NCI-H460 (cell line): ENCODE data around the gene TMEM92. TPM values are rescaled to one million over a fixed set of nuclear protein-coding genes. Genes with fewer than 3 reads are reported as not detected.

Source experiments
- DNase-seq: peaks from one replicate; pipeline ENCODE4 v3.0.0-alpha.2; 2016; ENCODE audit warnings: low read depth; ENCODE audit errors: extremely low read depth
- polyA plus RNA-seq: library from polyadenylated mRNA; depleted of rRNA; stranded (reverse); fragments of >200 nt; gene quantifications from 2 replicates; pipeline ENCODE4 v1.2.3, GENCODE V29; 2014; cell fraction: nucleus; rRNA removed
- total RNA-seq: library from RNA; depleted of rRNA; stranded (reverse); fragments of >200 nt; shearing (Covaris generic); gene quantifications from 2 replicates; pipeline ENCODE4 v1.2.3, GENCODE V29; 2014; rRNA removed

TMEM92 gene
- total RNA-seq, result 0.52 and 1.4 TPM in 2 replicates
- polyA plus RNA-seq, result 0.11 and 0.14 TPM in 2 replicates

- DNase-seq, result no peak
These were observed at the start of gene TMEM92 for GRCh38 chr17:50274142-50274896. TMEM92 (plus strand) TSS chr17:50274466; CDS start chr17:50274502, 36 bp downstream.

GRCh38 chr17:50225701-50226240 lies 48.5 kb upstream of the TMEM92 start:
- DNase-seq, result no peak

GRCh38 chr17:50234581-50234980 lies 39.7 kb upstream of the TMEM92 start:
- no peak for DNase-seq

- DNase-seq, result no peak
These were observed 36.4 kb upstream of the TMEM92 start for GRCh38 chr17:50237901-50238300.

GRCh38 chr17:50238601-50239280 lies 35.5 kb upstream of the TMEM92 start:
- DNase-seq, result no peak

- DNase-seq, result no peak
These were observed 34.3 kb upstream of the TMEM92 start for GRCh38 chr17:50239937-50240336.

- no peak for DNase-seq
These were observed 33.4 kb upstream of the TMEM92 start for GRCh38 chr17:50240851-50241250.

GRCh38 chr17:50241431-50241830 lies 32.8 kb upstream of the TMEM92 start:
- no peak for DNase-seq

- no peak for DNase-seq
These were observed 29.5 kb upstream of the TMEM92 start for GRCh38 chr17:50244771-50245170.

- DNase-seq, result no peak
These were observed 26.0 kb upstream of the TMEM92 start for GRCh38 chr17:50248255-50248654.

GRCh38 chr17:50252781-50253180 lies 21.5 kb upstream of the TMEM92 start:
- no peak for DNase-seq

- DNase-seq, result no peak
These were observed 18.3 kb upstream of the TMEM92 start for GRCh38 chr17:50255766-50256635.

GRCh38 chr17:50256826-50257618 lies 17.2 kb upstream of the TMEM92 start:
- DNase-seq, result no peak

GRCh38 chr17:50257676-50258224 lies 16.5 kb upstream of the TMEM92 start:
- no peak for DNase-seq

- DNase-seq, result no peak
These were observed 15.4 kb upstream of the TMEM92 start for GRCh38 chr17:50258647-50259476.

- no peak for DNase-seq
These were observed 14.6 kb upstream of the TMEM92 start for GRCh38 chr17:50259477-50260324.

GRCh38 chr17:50260501-50260911 lies 13.8 kb upstream of the TMEM92 start:
- DNase-seq, result no peak
